ENCODE results near the gene RPS19. TPM values are rescaled to one million over a fixed set of nuclear protein-coding genes. Genes with fewer than 3 reads are reported as not detected.

Gene RPS19
- total and polyA plus RNA-seq, 10 of the 15 experiments (the other 5 are each of a cell fraction or from before 2014, with no cell fraction given) = 2,615 to 5,578 (median 4,127) TPM

DNA sequence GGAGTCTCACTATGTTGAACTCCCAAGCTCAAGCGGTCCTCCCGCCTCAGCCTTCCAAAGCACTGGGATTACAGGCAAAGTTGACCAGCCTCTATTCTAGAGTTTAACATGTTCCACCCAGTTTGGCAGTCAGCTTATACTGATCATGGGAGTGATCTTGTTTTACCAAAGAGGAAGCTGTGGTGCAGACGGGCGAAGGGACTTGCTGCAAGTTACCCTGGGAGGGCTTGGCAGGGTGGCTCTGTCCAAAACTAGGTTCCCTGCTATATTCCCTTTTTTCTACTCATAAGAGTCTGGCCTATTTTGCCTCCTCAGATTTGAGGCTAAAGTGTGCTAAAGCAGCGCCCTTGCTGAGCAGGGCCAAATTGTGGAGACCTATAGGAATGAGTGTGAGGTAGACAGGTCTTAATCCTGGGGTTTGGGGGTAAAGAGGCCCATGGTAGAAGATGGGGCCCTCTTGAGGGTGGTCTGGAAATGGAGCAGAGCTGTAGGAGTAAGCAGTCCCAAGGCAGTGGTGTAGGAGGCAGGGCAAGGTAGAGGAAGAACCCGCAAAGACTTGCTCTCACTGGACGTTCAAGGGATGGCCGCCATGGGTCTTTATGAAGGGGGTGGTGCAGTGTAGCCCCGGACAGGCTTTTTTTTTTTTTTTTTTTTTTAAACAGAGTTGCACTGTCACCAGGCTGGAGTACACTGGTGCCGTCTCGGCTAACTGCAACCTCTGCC is 3.3 kb downstream of the RPS19 start:
- Histone ChIP-seq H3K4me2 (ENCODE audit: control insufficient read depth, insufficient read depth) (peak overlapping the region; percentile 84), H3K4me3 (peak overlapping the region; percentile 94), H3K36me3 (ENCODE audit: control insufficient read depth in 2 of 2, insufficient read depth in 2 of 2, low read length in 1 of 2) (peaks cover 32 to 34% of the 10 kb centered on the region in 2 experiments), H2AFZ (ENCODE audit: control insufficient read depth, low read depth, low read length) (no peak overlapping the region), H3K4me1 (ENCODE audit: control insufficient read depth, insufficient read depth, low read length) (peaks cover 43% of the 10 kb centered on the region), H3K27ac (ENCODE audit: control insufficient read depth, insufficient read depth) (peak overlapping the region; percentile 4; the same call in 1 of the 2 replicates), H3K9ac (ENCODE audit: control insufficient read depth, insufficient read depth, low read length) (peak overlapping the region; percentile 100), H3K9me3 (replicated peaks; ENCODE audit: control insufficient read depth, insufficient read depth, low read length) (no peaks in the 10 kb centered on the region), H4K20me1 (ENCODE audit: control insufficient read depth, insufficient read depth) (peaks cover 30% of the 10 kb centered on the region), H3K27me3 (replicated peaks in 1 of 2; ENCODE audit: control insufficient read depth in 2 of 2, insufficient read depth in 2 of 2, low read length in 1 of 2) (no peaks in the 10 kb centered on the region), H3K79me2 (ENCODE audit: control insufficient read depth, insufficient read depth, low read length) (peaks cover 78% of the 10 kb centered on the region)
- TF ChIP-seq PAX8 (IDR thresholded peaks at IDR 0.05) = no peak
- TF ChIP-seq POLR2A (IDR thresholded peaks at IDR 0.05; ENCODE audit: low read depth, low read length) = peak; percentile 51
- no peak for TF ChIP-seq DPF2 (IDR thresholded peaks at IDR 0.05)
- peak; percentile 33; the same call in 1 of the 2 replicates for TF ChIP-seq POLR2AphosphoS5 (IDR thresholded peaks at IDR 0.05; ENCODE audit: low read length)
- TF ChIP-seq BMI1 (IDR thresholded peaks at IDR 0.05; ENCODE audit: borderline replicate concordance) = no peak
- TF ChIP-seq ZNF217 (IDR thresholded peaks at IDR 0.05) = no peak
- no peak for TF ChIP-seq BHLHE40 (IDR thresholded peaks at IDR 0.05; ENCODE audit: borderline replicate concordance in 1 of 2, low read depth in 2 of 2, low read length in 1 of 2)
- TF ChIP-seq, protein P1, sequence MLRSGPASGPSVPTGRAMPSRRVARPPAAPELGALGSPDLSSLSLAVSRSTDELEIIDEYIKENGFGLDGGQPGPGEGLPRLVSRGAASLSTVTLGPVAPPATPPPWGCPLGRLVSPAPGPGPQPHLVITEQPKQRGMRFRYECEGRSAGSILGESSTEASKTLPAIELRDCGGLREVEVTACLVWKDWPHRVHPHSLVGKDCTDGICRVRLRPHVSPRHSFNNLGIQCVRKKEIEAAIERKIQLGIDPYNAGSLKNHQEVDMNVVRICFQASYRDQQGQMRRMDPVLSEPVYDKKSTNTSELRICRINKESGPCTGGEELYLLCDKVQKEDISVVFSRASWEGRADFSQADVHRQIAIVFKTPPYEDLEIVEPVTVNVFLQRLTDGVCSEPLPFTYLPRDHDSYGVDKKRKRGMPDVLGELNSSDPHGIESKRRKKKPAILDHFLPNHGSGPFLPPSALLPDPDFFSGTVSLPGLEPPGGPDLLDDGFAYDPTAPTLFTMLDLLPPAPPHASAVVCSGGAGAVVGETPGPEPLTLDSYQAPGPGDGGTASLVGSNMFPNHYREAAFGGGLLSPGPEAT (IDR thresholded peaks at IDR 0.05; ENCODE audit: low read depth) = no peak
- TF ChIP-seq IKZF1 (conservative IDR thresholded peaks at IDR 0.05) = no peak
- TF ChIP-seq, protein P2, sequence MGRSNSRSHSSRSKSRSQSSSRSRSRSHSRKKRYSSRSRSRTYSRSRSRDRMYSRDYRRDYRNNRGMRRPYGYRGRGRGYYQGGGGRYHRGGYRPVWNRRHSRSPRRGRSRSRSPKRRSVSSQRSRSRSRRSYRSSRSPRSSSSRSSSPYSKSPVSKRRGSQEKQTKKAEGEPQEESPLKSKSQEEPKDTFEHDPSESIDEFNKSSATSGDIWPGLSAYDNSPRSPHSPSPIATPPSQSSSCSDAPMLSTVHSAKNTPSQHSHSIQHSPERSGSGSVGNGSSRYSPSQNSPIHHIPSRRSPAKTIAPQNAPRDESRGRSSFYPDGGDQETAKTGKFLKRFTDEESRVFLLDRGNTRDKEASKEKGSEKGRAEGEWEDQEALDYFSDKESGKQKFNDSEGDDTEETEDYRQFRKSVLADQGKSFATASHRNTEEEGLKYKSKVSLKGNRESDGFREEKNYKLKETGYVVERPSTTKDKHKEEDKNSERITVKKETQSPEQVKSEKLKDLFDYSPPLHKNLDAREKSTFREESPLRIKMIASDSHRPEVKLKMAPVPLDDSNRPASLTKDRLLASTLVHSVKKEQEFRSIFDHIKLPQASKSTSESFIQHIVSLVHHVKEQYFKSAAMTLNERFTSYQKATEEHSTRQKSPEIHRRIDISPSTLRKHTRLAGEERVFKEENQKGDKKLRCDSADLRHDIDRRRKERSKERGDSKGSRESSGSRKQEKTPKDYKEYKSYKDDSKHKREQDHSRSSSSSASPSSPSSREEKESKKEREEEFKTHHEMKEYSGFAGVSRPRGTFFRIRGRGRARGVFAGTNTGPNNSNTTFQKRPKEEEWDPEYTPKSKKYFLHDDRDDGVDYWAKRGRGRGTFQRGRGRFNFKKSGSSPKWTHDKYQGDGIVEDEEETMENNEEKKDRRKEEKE (IDR thresholded peaks at IDR 0.05) = no peak
- no peak for TF ChIP-seq NFYA (IDR thresholded peaks at IDR 0.05; ENCODE audit: borderline replicate concordance, low read depth, low read length)
- TF ChIP-seq ATF7 (IDR thresholded peaks at IDR 0.05; ENCODE audit: low read depth) = no peak
- TF ChIP-seq, protein P3, sequence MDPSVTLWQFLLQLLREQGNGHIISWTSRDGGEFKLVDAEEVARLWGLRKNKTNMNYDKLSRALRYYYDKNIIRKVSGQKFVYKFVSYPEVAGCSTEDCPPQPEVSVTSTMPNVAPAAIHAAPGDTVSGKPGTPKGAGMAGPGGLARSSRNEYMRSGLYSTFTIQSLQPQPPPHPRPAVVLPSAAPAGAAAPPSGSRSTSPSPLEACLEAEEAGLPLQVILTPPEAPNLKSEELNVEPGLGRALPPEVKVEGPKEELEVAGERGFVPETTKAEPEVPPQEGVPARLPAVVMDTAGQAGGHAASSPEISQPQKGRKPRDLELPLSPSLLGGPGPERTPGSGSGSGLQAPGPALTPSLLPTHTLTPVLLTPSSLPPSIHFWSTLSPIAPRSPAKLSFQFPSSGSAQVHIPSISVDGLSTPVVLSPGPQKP (IDR thresholded peaks at IDR 0.05; ENCODE audit: low read depth, low read length) = no peak
- no peak for TF ChIP-seq EP300 (IDR thresholded peaks at IDR 0.05; ENCODE audit: borderline replicate concordance in 1 of 2, control insufficient read depth in 1 of 2, low read depth in 2 of 2, low read length in 2 of 2)
- TF ChIP-seq BRCA1 (IDR thresholded peaks at IDR 0.05; ENCODE audit: low read depth, low read length) = no peak
- TF ChIP-seq SUPT20H (IDR thresholded peaks at IDR 0.05; ENCODE audit: borderline replicate concordance, control insufficient read depth, low read depth, low read length) = no peak
- RAD21 ChIA-PET (ENCODE audit: unreplicated experiment) = interaction anchor here (1.0 to 1.4 kb wide), 4 partner anchors 10 to 82 kb away, joined by 3 to 7 read pairs (median 4); partner anchors contain the start of gene CD79A
- DNase-seq (ENCODE audit: low read depth, low spot score) = no peak
- SMC1A ChIA-PET (ENCODE audit: uncharacterized antibody, unreplicated experiment) = interaction anchor here (0.6 to 1.6 kb wide), 3 partner anchors 9 to 23 kb away, joined by 3 to 8 read pairs (median 3); no protein-coding TSS in a partner anchor
- 65% methylated on average over 10 of the region's 11 CpGs for WGBS (ENCODE audit: insufficient coverage, insufficient replicate concordance, low lambda C conversion rate, missing lambda C conversion rate)
- FAIRE-seq = no peak
- CTCF ChIA-PET = interaction anchor here (0.7 to 3.7 kb wide), 7 partner anchors 9 to 94 kb away, joined by 3 to 28 read pairs (median 4); no protein-coding TSS in a partner anchor
- no TSS peak for BruUV-seq (replicated peaks)
- intact Hi-C loops (cut with micrococcal nuclease; ENCODE audit: unreplicated experiment) = no loop called here
- no peak for ATAC-seq
- POLR2A ChIA-PET = interaction anchor here (0.8 to 2.4 kb wide), 6 partner anchors 8 to 23 kb away, joined by 3 to 14 read pairs (median 7); partner anchors contain the start of gene CD79A
- in situ Hi-C loops (cut with MboI) = no loop called here

Measured in GM12878 (cell line).